Kidney (tissue), 14 donors: ENCODE data around the gene RETREG3. TPM values are rescaled to one million over a fixed set of nuclear protein-coding genes. Genes with fewer than 3 reads are reported as not detected.
A peak's percentile ranks its signal among the peaks of the same experiment; 100 is the strongest.

Source experiments
- DNase-seq, 5 donors: peaks; one replicate each; pipeline ENCODE4 v3.0.0-alpha.2; 2013 to 2020
- FAIRE-seq: peaks from 2 replicates; lab custom pipeline; 2012; peaks lifted over from hg19 to GRCh38; lab: Jason Lieb, UNC
- H3K27ac ChIP-seq, 2 donors: one replicate each; pipeline ENCODE4 v1.7.0; 2013; ENCODE audit warnings: low read depth in 2 of 2, low read length in 2 of 2, inconsistent platforms in 1 of 2
- H3K27me3 ChIP-seq: one replicate; pipeline ENCODE4 v1.7.1; 2013; ENCODE audit warnings: low read length, inconsistent platforms; ENCODE audit not compliant: control insufficient read depth, insufficient read depth
- H3K36me3 ChIP-seq, 3 donors: one replicate each; pipeline versions ENCODE4 v1.7.0 to v1.7.1; 2013; ENCODE audit warnings: low read length in 3 of 3, control low read depth in 1 of 3, inconsistent platforms in 1 of 3; ENCODE audit not compliant: insufficient read depth in 3 of 3, control insufficient read depth in 2 of 3
- H3K4me1 ChIP-seq, 3 donors: one replicate each; pipeline versions ENCODE4 v1.7.0 to v1.7.1; 2013; ENCODE audit warnings: low read length in 3 of 3, inconsistent platforms in 1 of 3, low read depth in 1 of 3; ENCODE audit not compliant: control insufficient read depth in 2 of 3, insufficient read depth in 2 of 3
- H3K4me3 ChIP-seq, 3 donors: one replicate each; pipeline versions ENCODE4 v1.7.0 to v1.8.1; 2013; ENCODE audit warnings: low read length in 3 of 3, control low read depth in 1 of 3, inconsistent platforms in 1 of 3
- H3K9ac ChIP-seq, 3 donors: one replicate each; pipeline versions ENCODE4 v1.7.0 to v1.7.1; 2013; ENCODE audit warnings: low read length in 3 of 3, control low read depth in 1 of 3, inconsistent platforms in 1 of 3
- H3K9me3 ChIP-seq, 3 donors: one replicate each; pipeline versions ENCODE4 v1.7.0 to v1.7.1; 2013; ENCODE audit warnings: low read length in 3 of 3, control low read depth in 1 of 3, inconsistent platforms in 1 of 3; ENCODE audit not compliant: control insufficient read depth in 2 of 3, insufficient read depth in 1 of 3
- CTCF ChIP-seq: IDR thresholded peaks from 3 replicates; pipeline ENCODE4 v1.5.1; 2012; ENCODE audit warnings: mild to moderate bottlenecking, moderate library complexity, borderline replicate concordance; ENCODE audit not compliant: insufficient read depth; ENCODE audit errors: extremely low read depth
- intact Hi-C: fragments of 100-400 bp; cut with DNase I; formaldehyde crosslinking; loops from one replicate; pipeline ENCODE4 v1.11.1; 2022
- polyA plus RNA-seq: library from polyadenylated mRNA; stranded (reverse); fragments of 350-450 nt; fragmentation: Illumina TruSeq; extraction: RNeasy Lipid Tissue Mini Kit (QIAGEN cat#74804); gene quantifications from one replicate; pipeline ENCODE4 v1.2.3, GENCODE V29; 2014; ENCODE audit warnings: low read depth, low replicate concordance; ENCODE audit not compliant: insufficient read depth
- total RNA-seq: library from RNA; stranded (reverse); fragmentation: NEBNext Ultra II Directional; extraction: Animal tissue kit (Norgen Biotek cat#: 25700); gene quantifications from one replicate; pipeline ENCODE4 v1.2.1, GENCODE V29; 2021
- donor health status: control.
- donor health status: control.
- donor health status: control.
- donor health status: control.
- donor health status: control.
- donor health status: DM: yes; HTN: yes; CAD: no.
- donor health status: Normal renal cell carcinoma (clear cell type).

The RETREG3 gene
- total and polyA plus RNA-seq, 2 donors from 2014 or later = 22.6 to 69.5 TPM

GRCh38 chr17:42581744-42582270 lies 27.4 kb downstream of the RETREG3 start:
- no peak overlapping the region for H3K9ac ChIP-seq
- H3K27me3 ChIP-seq = no peaks in the 10 kb centered on the region
- no peaks in the 10 kb centered on the region for H3K9me3 ChIP-seq
- TF ChIP-seq CTCF = no peak
- FAIRE-seq = no peak
- peaks cover 0 to 18% (median 12%) of the 10 kb centered on the region in 3 donors for H3K4me1 ChIP-seq
- H3K4me3 ChIP-seq = no peak overlapping the region
- no peak overlapping the region for H3K27ac ChIP-seq
- DNase-seq = no peak
- peaks cover 10 to 61% (median 48%) of the 10 kb centered on the region in 3 donors for H3K36me3 ChIP-seq
- intact Hi-C loops = no loop called here

DNA sequence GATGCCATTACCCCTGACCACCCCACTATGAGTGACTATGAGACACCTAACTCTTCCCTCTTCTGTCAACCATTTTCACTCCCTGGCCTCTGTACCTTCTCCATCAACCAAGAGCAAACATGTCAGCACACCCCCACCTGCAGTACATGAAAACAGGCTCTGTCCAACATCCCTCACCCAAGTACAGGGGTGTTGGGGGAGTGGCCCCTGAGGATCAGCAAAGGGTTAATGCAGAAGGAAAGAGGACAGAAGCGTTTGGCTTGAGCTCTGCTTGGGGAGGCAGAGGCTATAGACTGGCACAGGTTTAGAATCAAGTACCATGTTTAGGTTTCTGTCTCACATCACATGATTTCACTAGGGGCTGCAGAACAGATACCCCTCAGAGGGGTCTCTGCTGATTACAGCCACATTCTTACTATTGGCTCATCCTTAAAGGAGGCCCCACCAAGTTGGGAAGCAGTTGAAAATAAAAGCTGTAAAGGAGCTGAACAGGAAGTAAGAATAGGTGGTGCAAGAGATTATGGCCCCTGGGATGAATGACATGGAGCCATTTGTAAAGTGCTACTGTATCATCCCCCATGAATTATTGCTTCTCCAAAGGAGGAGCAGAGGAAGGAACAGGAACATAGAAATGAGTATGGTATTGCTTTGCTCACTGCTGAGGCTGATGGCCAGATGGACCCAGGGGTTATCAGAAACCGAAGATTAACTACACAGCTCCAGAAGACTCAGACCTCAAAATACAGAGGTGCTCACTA lies 29.2 kb downstream of the RETREG3 start:
- Histone ChIP-seq H3K36me3 (peaks cover 5 to 48% (median 31%) of the 10 kb centered on the region in 3 donors), H3K9ac (no peak overlapping the region), H3K9me3 (no peaks in the 10 kb centered on the region), H3K4me3 (no peak overlapping the region), H3K4me1 (peaks cover 0 to 13% (median 8%) of the 10 kb centered on the region in 3 donors), H3K27ac (no peak overlapping the region), H3K27me3 (no peaks in the 10 kb centered on the region)
- no peak for TF ChIP-seq CTCF
- intact Hi-C loops = loop anchor here (10.0 kb wide), 1 partner anchor 245 kb away; the partner anchor contains the start of gene BECN1
- DNase-seq (no peak), FAIRE-seq (no peak)

GRCh38 chr17:42578282-42578869 lies 30.8 kb downstream of the RETREG3 start:
- FAIRE-seq = no peak
- Histone ChIP-seq H3K27me3 (no peaks in the 10 kb centered on the region), H3K27ac (peak overlapping the region; percentile 88 to 93), H3K4me3 (peak overlapping the region; percentile 75 to 91 (median 83)), H3K9me3 (no peaks in the 10 kb centered on the region), H3K9ac (peak overlapping the region; percentile 75 to 91 (median 82)), H3K36me3 (peaks cover 6 to 43% (median 27%) of the 10 kb centered on the region in 3 donors), H3K4me1 (peaks cover 0 to 13% (median 8%) of the 10 kb centered on the region in 3 donors)
- intact Hi-C loops = loop anchor here (10.0 kb wide), 1 partner anchor 246 kb away; the partner anchor contains the start of gene BECN1
- TF ChIP-seq CTCF = peak; percentile 81
- peak; percentile 85 to 94 (median 89) for DNase-seq
